MM.1S (cell line): ENCODE measurements around the gene CYB5R4.

Experiments used
- CTCF ChIP-seq: fragments of 300-600 bp; sonication (generic); IDR thresholded peaks from 2 replicates; pipeline ENCODE4 v1.5.1; 2016; ENCODE audit warnings: antibody characterized with exemption, low read length, mixed read lengths
- EZH2 ChIP-seq: fragments of 300-600 bp; sonication (generic); optimal IDR thresholded peaks from 2 replicates; pipeline ENCODE3; 2017; ENCODE audit warnings: low read depth, mild to moderate bottlenecking, antibody characterized with exemption, low read length, mixed read lengths

GRCh38 chr6:83974409-83975050 is 115.0 kb downstream of the CYB5R4 start:
- no peak for TF ChIP-seq CTCF
- no peak for TF ChIP-seq EZH2
